ENCODE measurements around the gene RESF1. TPM values are rescaled to one million over a fixed set of nuclear protein-coding genes. Genes with fewer than 3 reads are reported as not detected.
"Not testable (repeated sequence)": the region's sequence is repeated elsewhere in the genome, so short reads cannot be mapped to it uniquely, and the experiment has no call there.

Gene RESF1
- total RNA-seq, 1 donor from 2014 or later = 113 TPM

DNA sequence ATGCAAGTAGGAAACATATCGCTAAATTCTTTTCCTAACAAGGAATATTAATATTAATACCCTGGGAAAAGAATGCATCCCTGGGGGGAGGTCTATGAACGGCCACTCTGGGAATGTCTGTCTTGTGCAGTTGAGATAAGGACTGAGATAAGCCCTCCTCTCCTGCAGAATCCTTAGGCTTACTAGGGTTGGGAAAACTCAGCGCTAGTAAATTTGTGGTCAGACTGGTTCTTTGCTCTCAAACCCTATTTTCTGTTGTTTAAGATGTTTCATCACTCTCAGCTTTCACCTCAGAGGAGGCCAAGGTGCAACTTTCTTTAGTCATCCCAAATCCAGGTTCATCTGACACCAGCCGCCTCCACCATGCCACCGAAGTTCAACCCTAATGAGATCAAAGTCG, 11.2 kb upstream of the RESF1 start:
- Histone ChIP-seq H2AFZ (replicated peaks) (no peak overlapping the region), H3F3A (ENCODE audit: low read depth) (no peaks in the 10 kb centered on the region), H3K36me3 (no peaks in the 10 kb centered on the region), H3K9me3 (ENCODE audit: low read depth) (no peaks in the 10 kb centered on the region), H3K79me2 (ENCODE audit: low read depth) (no peaks in the 10 kb centered on the region), H3K4me2 (no peak overlapping the region), H4K20me1 (ENCODE audit: low read depth) (no peaks in the 10 kb centered on the region), H3K4me1 (no peaks in the 10 kb centered on the region), H3K9ac (no peak overlapping the region), H3K4me3 (no peak overlapping the region), H3K27me3 (no peaks in the 10 kb centered on the region), H3K27ac (no peak overlapping the region)
- no peaks in the 10 kb centered on the region for H3K4me1 Mint-ChIP-seq
- no peaks in the 10 kb centered on the region for H3K27me3 Mint-ChIP-seq (ENCODE audit: insufficient read depth, low read depth)
- no peak overlapping the region for H3K27ac Mint-ChIP-seq
- peaks cover 37% of the 10 kb centered on the region for H3K9me3 Mint-ChIP-seq
- no peak for DNase-seq (ENCODE audit: low spot score)
- no peak overlapping the region for H3K4me3 Mint-ChIP-seq
- peaks cover 3% of the 10 kb centered on the region for H3K36me3 Mint-ChIP-seq
- TF ChIP-seq, protein P1, sequence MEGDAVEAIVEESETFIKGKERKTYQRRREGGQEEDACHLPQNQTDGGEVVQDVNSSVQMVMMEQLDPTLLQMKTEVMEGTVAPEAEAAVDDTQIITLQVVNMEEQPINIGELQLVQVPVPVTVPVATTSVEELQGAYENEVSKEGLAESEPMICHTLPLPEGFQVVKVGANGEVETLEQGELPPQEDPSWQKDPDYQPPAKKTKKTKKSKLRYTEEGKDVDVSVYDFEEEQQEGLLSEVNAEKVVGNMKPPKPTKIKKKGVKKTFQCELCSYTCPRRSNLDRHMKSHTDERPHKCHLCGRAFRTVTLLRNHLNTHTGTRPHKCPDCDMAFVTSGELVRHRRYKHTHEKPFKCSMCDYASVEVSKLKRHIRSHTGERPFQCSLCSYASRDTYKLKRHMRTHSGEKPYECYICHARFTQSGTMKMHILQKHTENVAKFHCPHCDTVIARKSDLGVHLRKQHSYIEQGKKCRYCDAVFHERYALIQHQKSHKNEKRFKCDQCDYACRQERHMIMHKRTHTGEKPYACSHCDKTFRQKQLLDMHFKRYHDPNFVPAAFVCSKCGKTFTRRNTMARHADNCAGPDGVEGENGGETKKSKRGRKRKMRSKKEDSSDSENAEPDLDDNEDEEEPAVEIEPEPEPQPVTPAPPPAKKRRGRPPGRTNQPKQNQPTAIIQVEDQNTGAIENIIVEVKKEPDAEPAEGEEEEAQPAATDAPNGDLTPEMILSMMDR (IDR thresholded peaks at IDR 0.05) = no peak
- TF ChIP-seq EZH2phosphoT487 (IDR thresholded peaks at IDR 0.05) (no peak), EZH2 (IDR thresholded peaks at IDR 0.05) (no peak)

DNA sequence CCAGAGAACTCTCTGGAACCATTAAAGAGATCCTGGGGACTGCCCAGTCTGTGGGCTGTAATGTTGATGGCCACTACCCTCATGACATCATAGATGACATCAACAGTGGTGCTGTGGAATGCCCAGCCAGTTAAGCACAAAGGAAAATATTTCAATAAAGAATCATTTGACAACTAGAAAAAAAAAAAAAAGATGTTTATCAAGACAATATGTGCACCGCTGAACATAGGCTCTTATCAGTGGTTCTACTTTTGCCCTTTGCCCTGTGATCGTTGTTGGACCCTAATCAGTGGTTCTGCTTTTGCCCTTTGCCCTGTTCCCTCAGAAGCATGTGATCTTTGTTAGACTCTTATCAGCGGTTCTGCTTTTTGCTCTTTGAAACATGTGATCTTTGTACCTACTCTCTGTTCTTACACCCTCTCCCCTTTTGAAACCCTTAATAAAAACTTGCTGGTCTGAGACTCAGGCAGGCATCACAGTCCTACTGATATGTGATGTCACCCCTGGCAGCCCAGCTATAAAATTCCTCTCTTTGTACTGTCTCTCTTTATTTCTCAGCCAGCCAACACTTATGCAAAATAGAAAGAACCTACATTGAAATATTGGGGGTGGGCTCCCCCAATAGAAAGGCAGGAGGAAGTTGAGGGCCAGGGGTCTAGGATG, 10.4 kb upstream of the RESF1 start:
- H3K27me3 Mint-ChIP-seq (ENCODE audit: insufficient read depth, low read depth); H3K4me1 Mint-ChIP-seq; H3K79me2 ChIP-seq (ENCODE audit: low read depth); DNase-seq (ENCODE audit: low spot score); H3K4me1 ChIP-seq; H3K4me2 ChIP-seq; H3K27ac Mint-ChIP-seq; H3K4me3 ChIP-seq; H3K27ac ChIP-seq; H3K9ac ChIP-seq; H2AFZ ChIP-seq (replicated peaks); H4K20me1 ChIP-seq (ENCODE audit: low read depth); H3F3A ChIP-seq (ENCODE audit: low read depth); H3K27me3 ChIP-seq; H3K36me3 Mint-ChIP-seq; H3K4me3 Mint-ChIP-seq; H3K36me3 ChIP-seq; H3K9me3 ChIP-seq (ENCODE audit: low read depth): not testable (repeated sequence)
- peaks cover 37% of the 10 kb centered on the region for H3K9me3 Mint-ChIP-seq

- H3F3A ChIP-seq (ENCODE audit: low read depth) = no peaks in the 10 kb centered on the region
- Mint-ChIP-seq H3K4me3 (no peak overlapping the region), H3K9me3 (peaks cover 29% of the 10 kb centered on the region), H3K27ac (no peak overlapping the region), H3K4me1 (no peaks in the 10 kb centered on the region), H3K36me3 (no peaks in the 10 kb centered on the region), H3K27me3 (ENCODE audit: insufficient read depth, low read depth) (no peaks in the 10 kb centered on the region)
- DNase-seq (ENCODE audit: low spot score) = no peak
- TF ChIP-seq EZH2phosphoT487 (IDR thresholded peaks at IDR 0.05) (no peak), EZH2 (IDR thresholded peaks at IDR 0.05) (no peak)
- TF ChIP-seq, protein P1 (IDR thresholded peaks at IDR 0.05) = no peak
- H3K27me3 ChIP-seq = no peaks in the 10 kb centered on the region
- H3K36me3 ChIP-seq = no peaks in the 10 kb centered on the region
- H3K4me2 ChIP-seq = no peak overlapping the region
- H2AFZ ChIP-seq (replicated peaks) = no peak overlapping the region
- H3K27ac ChIP-seq = no peak overlapping the region
- no peak overlapping the region for H3K4me3 ChIP-seq
- no peaks in the 10 kb centered on the region for H3K9me3 ChIP-seq (ENCODE audit: low read depth)
- no peaks in the 10 kb centered on the region for H3K79me2 ChIP-seq (ENCODE audit: low read depth)
- no peaks in the 10 kb centered on the region for H3K4me1 ChIP-seq
- H3K9ac ChIP-seq = no peak overlapping the region
- no peaks in the 10 kb centered on the region for H4K20me1 ChIP-seq (ENCODE audit: low read depth)
Observed at GRCh38 chr12:31950088-31950487, 9.1 kb upstream of the RESF1 start.

DNA sequence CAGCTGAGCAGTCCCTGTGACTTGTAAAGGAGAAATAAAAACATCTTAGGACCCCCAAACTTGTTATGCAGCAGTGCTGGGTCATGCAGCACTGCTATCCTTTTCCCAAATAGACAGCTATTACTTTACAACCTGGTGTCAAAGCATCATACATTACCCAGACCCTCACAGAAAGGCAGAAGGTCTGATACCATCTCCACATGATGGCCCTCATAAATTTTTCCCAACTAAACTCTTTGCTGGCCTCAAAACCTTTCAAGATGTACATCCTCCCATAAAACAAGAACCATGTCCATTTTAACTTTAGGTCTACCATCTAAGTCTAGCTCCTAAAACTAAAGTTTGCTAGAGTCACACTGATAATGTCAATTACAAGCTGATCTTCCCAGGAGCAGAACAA, 8.7 kb upstream of the RESF1 start:
- Histone ChIP-seq H3K4me1 (no peaks in the 10 kb centered on the region), H3K27ac (no peak overlapping the region), H3K79me2 (ENCODE audit: low read depth) (no peaks in the 10 kb centered on the region), H3K9me3 (ENCODE audit: low read depth) (no peaks in the 10 kb centered on the region), H3K4me2 (no peak overlapping the region), H3F3A (ENCODE audit: low read depth) (no peaks in the 10 kb centered on the region), H4K20me1 (ENCODE audit: low read depth) (no peaks in the 10 kb centered on the region), H2AFZ (replicated peaks) (no peak overlapping the region), H3K36me3 (no peaks in the 10 kb centered on the region), H3K27me3 (no peaks in the 10 kb centered on the region), H3K9ac (no peak overlapping the region), H3K4me3 (no peak overlapping the region)
- Mint-ChIP-seq H3K36me3 (no peaks in the 10 kb centered on the region), H3K27me3 (ENCODE audit: insufficient read depth, low read depth) (peaks cover under 1% of the 10 kb centered on the region), H3K27ac (no peak overlapping the region), H3K9me3 (peaks cover 28% of the 10 kb centered on the region), H3K4me3 (no peak overlapping the region), H3K4me1 (no peaks in the 10 kb centered on the region)
- DNase-seq (ENCODE audit: low spot score) = no peak
- TF ChIP-seq EZH2 (IDR thresholded peaks at IDR 0.05) = no peak
- TF ChIP-seq EZH2phosphoT487 (IDR thresholded peaks at IDR 0.05) = no peak
- TF ChIP-seq, protein P1 (IDR thresholded peaks at IDR 0.05) = no peak

Data from neural progenitor cell (in vitro differentiated cells).